GM12874 (cell line): ENCODE measurements around the gene SIPA1.

Source experiments
- CTCF ChIP-seq: IDR thresholded peaks from 2 replicates; pipeline ENCODE4 v1.5.1; 2011; ENCODE audit warnings: low read depth, mild to moderate bottlenecking, control low read depth, low read length, moderate library complexity; ENCODE audit not compliant: insufficient read depth

Gene SIPA1

GRCh38 chr11:65646288-65646957 is 8.5 kb downstream of the SIPA1 start:
- TF ChIP-seq CTCF, result no peak

GRCh38 chr11:65646958-65647701 is 9.2 kb downstream of the SIPA1 start:
- no peak for TF ChIP-seq CTCF

GRCh38 chr11:65648997-65649493 is 11.1 kb downstream of the SIPA1 start:
- no peak for TF ChIP-seq CTCF

GRCh38 chr11:65649656-65650546 is 12.0 kb downstream of the SIPA1 start:
- TF ChIP-seq CTCF, result no peak

DNA sequence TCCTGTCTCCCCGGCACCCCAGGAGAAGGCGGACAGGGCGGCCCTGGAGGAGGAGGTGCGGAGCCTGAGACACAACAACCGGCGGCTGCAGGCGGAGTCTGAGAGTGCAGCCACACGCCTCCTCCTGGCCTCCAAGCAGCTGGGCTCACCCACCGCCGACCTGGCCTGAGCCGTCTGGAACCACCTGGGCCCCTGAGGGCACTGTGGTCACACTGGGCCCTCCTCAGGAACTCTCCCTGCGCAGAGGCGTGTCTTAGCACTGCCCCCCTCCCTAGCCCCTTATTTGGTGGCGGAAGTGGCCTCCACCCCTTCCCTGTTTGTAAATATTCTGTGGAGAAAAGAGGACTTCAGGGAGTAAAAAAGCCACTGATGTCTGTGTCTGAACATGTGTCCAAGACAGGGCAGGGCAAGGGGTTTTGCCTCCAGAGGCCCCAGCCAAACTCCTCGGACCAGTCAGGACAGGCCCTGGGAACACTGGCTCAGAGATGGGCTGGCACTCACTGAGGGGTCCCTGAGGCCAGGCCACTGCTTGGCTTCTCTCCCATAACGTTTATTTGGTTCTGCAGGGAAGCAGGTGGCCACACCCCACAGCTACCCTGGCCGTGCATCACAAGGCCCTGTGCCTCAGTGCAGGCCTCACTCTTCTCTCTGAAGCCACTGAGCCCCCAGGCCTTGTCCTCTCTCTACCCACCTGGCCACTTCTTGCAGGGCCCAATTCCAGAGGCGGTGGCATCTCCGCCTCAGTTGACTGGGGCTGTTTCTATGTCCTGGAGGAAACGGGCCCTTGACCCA is 12.8 kb downstream of the SIPA1 start:
- TF ChIP-seq CTCF, result no peak

- no peak for TF ChIP-seq CTCF
Measured at GRCh38 chr11:65651339-65651588, 13.4 kb downstream of the SIPA1 start.
